Measurements from ENCODE around the gene SPECC1L.

Gene SPECC1L

GRCh38 chr22:24417901-24418641 lies 147.4 kb downstream of the SPECC1L start:
- Histone ChIP-seq H3K36me3 (ENCODE audit: control insufficient read depth, insufficient read depth, low read length) (peaks cover 33% of the 10 kb centered on the region), H3K4me1 (ENCODE audit: control insufficient read depth, insufficient read depth, low read length) (peaks cover 16% of the 10 kb centered on the region), H3K27ac (ENCODE audit: low read depth, low read length) (no peak overlapping the region), H3K9me3 (ENCODE audit: control insufficient read depth, insufficient read depth, low read length) (no peaks in the 10 kb centered on the region), H3K27me3 (ENCODE audit: control insufficient read depth, insufficient read depth, low read length) (no peaks in the 10 kb centered on the region), H3K9ac (ENCODE audit: low read depth, low read length) (no peak overlapping the region), H3K4me3 (ENCODE audit: low read depth, low read length) (no peak overlapping the region)

- Histone ChIP-seq H3K9ac (ENCODE audit: low read depth, low read length) (no peak overlapping the region), H3K9me3 (ENCODE audit: control insufficient read depth, insufficient read depth, low read length) (no peaks in the 10 kb centered on the region), H3K27me3 (ENCODE audit: control insufficient read depth, insufficient read depth, low read length) (peaks cover under 1% of the 10 kb centered on the region; the same call in 1 of the 2 replicates), H3K4me1 (ENCODE audit: control insufficient read depth, insufficient read depth, low read length) (peaks cover 16% of the 10 kb centered on the region), H3K4me3 (ENCODE audit: low read depth, low read length) (no peak overlapping the region), H3K36me3 (ENCODE audit: control insufficient read depth, insufficient read depth, low read length) (peaks cover 24% of the 10 kb centered on the region), H3K27ac (ENCODE audit: low read depth, low read length) (no peak overlapping the region)
Measured at GRCh38 chr22:24418786-24419474, 148.3 kb downstream of the SPECC1L start.

- H3K36me3 ChIP-seq (ENCODE audit: control insufficient read depth, insufficient read depth, low read length) = peaks cover 19% of the 10 kb centered on the region
- no peak overlapping the region for H3K4me3 ChIP-seq (ENCODE audit: low read depth, low read length)
- no peak overlapping the region for H3K9ac ChIP-seq (ENCODE audit: low read depth, low read length)
- peaks cover 5% of the 10 kb centered on the region for H3K27me3 ChIP-seq (ENCODE audit: control insufficient read depth, insufficient read depth, low read length)
- peaks cover 16% of the 10 kb centered on the region for H3K4me1 ChIP-seq (ENCODE audit: control insufficient read depth, insufficient read depth, low read length)
- H3K9me3 ChIP-seq (ENCODE audit: control insufficient read depth, insufficient read depth, low read length) = no peaks in the 10 kb centered on the region
- no peak overlapping the region for H3K27ac ChIP-seq (ENCODE audit: low read depth, low read length)
Measured at GRCh38 chr22:24419475-24419850, 148.8 kb downstream of the SPECC1L start.

GRCh38 chr22:24420072-24420976 lies 149.7 kb downstream of the SPECC1L start:
- peaks cover 13% of the 10 kb centered on the region for H3K27me3 ChIP-seq (ENCODE audit: control insufficient read depth, insufficient read depth, low read length)
- peaks cover 16% of the 10 kb centered on the region for H3K4me1 ChIP-seq (ENCODE audit: control insufficient read depth, insufficient read depth, low read length)
- no peak overlapping the region for H3K9ac ChIP-seq (ENCODE audit: low read depth, low read length)
- H3K4me3 ChIP-seq (ENCODE audit: low read depth, low read length) = no peak overlapping the region
- H3K36me3 ChIP-seq (ENCODE audit: control insufficient read depth, insufficient read depth, low read length) = peaks cover 10% of the 10 kb centered on the region
- no peaks in the 10 kb centered on the region for H3K9me3 ChIP-seq (ENCODE audit: control insufficient read depth, insufficient read depth, low read length)
- no peak overlapping the region for H3K27ac ChIP-seq (ENCODE audit: low read depth, low read length)

- Histone ChIP-seq H3K27me3 (ENCODE audit: control insufficient read depth, insufficient read depth, low read length) (peaks cover 19% of the 10 kb centered on the region), H3K9me3 (ENCODE audit: control insufficient read depth, insufficient read depth, low read length) (no peaks in the 10 kb centered on the region), H3K36me3 (ENCODE audit: control insufficient read depth, insufficient read depth, low read length) (peaks cover 4% of the 10 kb centered on the region; the same call in 1 of the 2 replicates), H3K4me3 (ENCODE audit: low read depth, low read length) (no peak overlapping the region), H3K9ac (ENCODE audit: low read depth, low read length) (no peak overlapping the region), H3K27ac (ENCODE audit: low read depth, low read length) (no peak overlapping the region), H3K4me1 (ENCODE audit: control insufficient read depth, insufficient read depth, low read length) (peaks cover 16% of the 10 kb centered on the region)
Measured at GRCh38 chr22:24420977-24421343, 150.3 kb downstream of the SPECC1L start.

GRCh38 chr22:24421428-24421931 lies 150.8 kb downstream of the SPECC1L start:
- peaks cover under 1% of the 10 kb centered on the region; the same call in 1 of the 2 replicates for H3K36me3 ChIP-seq (ENCODE audit: control insufficient read depth, insufficient read depth, low read length)
- peaks cover 21% of the 10 kb centered on the region for H3K27me3 ChIP-seq (ENCODE audit: control insufficient read depth, insufficient read depth, low read length)
- H3K9me3 ChIP-seq (ENCODE audit: control insufficient read depth, insufficient read depth, low read length) = no peaks in the 10 kb centered on the region
- H3K27ac ChIP-seq (ENCODE audit: low read depth, low read length) = no peak overlapping the region
- no peak overlapping the region for H3K4me3 ChIP-seq (ENCODE audit: low read depth, low read length)
- peaks cover 16% of the 10 kb centered on the region for H3K4me1 ChIP-seq (ENCODE audit: control insufficient read depth, insufficient read depth, low read length)
- H3K9ac ChIP-seq (ENCODE audit: low read depth, low read length) = no peak overlapping the region

GRCh38 chr22:24422102-24422665 lies 151.6 kb downstream of the SPECC1L start:
- Histone ChIP-seq H3K36me3 (ENCODE audit: control insufficient read depth, insufficient read depth, low read length) (no peaks in the 10 kb centered on the region), H3K9me3 (ENCODE audit: control insufficient read depth, insufficient read depth, low read length) (no peaks in the 10 kb centered on the region), H3K27ac (ENCODE audit: low read depth, low read length) (no peak overlapping the region), H3K4me1 (ENCODE audit: control insufficient read depth, insufficient read depth, low read length) (peaks cover 16% of the 10 kb centered on the region), H3K9ac (ENCODE audit: low read depth, low read length) (no peak overlapping the region), H3K27me3 (ENCODE audit: control insufficient read depth, insufficient read depth, low read length) (peaks cover 21% of the 10 kb centered on the region), H3K4me3 (ENCODE audit: low read depth, low read length) (no peak overlapping the region)

- Histone ChIP-seq H3K27me3 (ENCODE audit: control insufficient read depth, insufficient read depth, low read length) (peaks cover 21% of the 10 kb centered on the region), H3K9me3 (ENCODE audit: control insufficient read depth, insufficient read depth, low read length) (no peaks in the 10 kb centered on the region), H3K36me3 (ENCODE audit: control insufficient read depth, insufficient read depth, low read length) (no peaks in the 10 kb centered on the region), H3K4me1 (ENCODE audit: control insufficient read depth, insufficient read depth, low read length) (peaks cover 14% of the 10 kb centered on the region), H3K4me3 (ENCODE audit: low read depth, low read length) (peak overlapping the region; percentile 62; the same call in 1 of the 2 replicates), H3K9ac (ENCODE audit: low read depth, low read length) (no peak overlapping the region), H3K27ac (ENCODE audit: low read depth, low read length) (no peak overlapping the region)
Measured at GRCh38 chr22:24423519-24424000, 152.9 kb downstream of the SPECC1L start.

- Histone ChIP-seq H3K36me3 (ENCODE audit: control insufficient read depth, insufficient read depth, low read length) (no peaks in the 10 kb centered on the region), H3K27me3 (ENCODE audit: control insufficient read depth, insufficient read depth, low read length) (peaks cover 21% of the 10 kb centered on the region), H3K4me3 (ENCODE audit: low read depth, low read length) (peak overlapping the region; percentile 62), H3K9me3 (ENCODE audit: control insufficient read depth, insufficient read depth, low read length) (no peaks in the 10 kb centered on the region), H3K27ac (ENCODE audit: low read depth, low read length) (no peak overlapping the region), H3K9ac (ENCODE audit: low read depth, low read length) (0 out of 2 replicates have a peak overlapping the region, but pooled peaks have one; percentile 31), H3K4me1 (ENCODE audit: control insufficient read depth, insufficient read depth, low read length) (peaks cover 13% of the 10 kb centered on the region)
Measured at GRCh38 chr22:24424001-24424900, 153.6 kb downstream of the SPECC1L start.
